EL (cell line): ENCODE data around the gene GPR176.

Experiments used
- DNase-seq: peaks from one replicate; pipeline ENCODE4 v3.0.0-alpha.2; 2016

Gene GPR176

GRCh38 chr15:39801641-39802309 lies 118.3 kb downstream of the GPR176 start:
- DNase-seq, result no peak

DNA sequence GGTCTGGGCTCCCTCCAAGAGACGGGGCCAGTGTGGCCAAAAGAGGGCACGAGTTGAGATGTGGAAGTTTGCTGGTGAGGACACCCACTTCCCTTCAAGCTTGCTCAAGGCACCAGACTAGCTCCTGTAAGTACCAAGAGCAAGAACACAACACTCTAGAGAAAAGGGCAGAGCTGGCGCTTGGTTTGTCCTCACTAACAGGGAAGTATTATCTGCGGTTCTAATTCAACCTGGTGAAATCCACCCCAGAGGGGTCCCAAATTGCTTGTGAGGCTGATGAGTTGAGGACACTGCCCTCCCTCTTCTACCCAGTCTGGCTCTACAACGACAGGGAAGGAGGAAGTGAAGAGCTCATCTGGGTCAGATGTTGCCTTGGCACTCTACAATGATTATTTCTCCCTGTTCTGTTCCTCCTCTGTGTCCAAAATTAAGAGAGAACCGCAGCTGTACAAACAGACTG lies 120.5 kb downstream of the GPR176 start:
- no peak for DNase-seq

DNA sequence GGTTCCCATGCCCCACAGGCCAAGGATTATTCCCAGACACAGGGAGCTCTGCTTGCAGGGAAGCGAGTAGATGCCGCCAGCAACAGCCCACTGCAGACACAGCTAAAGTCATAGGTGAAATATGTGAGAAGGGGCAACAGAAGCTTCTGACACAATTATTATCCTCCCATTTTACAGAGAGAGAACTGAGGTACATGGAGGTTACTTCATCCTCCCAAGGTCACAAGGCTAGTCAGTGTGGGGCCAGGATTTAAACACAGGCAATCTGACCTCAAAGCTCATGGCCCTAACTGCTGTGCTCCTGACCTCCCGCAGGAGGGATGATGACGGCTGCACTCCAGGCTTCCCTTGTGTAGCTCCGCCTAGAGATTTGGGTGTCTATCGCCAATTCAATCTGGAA lies 121.7 kb downstream of the GPR176 start:
- DNase-seq, result no peak

- no peak for DNase-seq
These were observed 122.7 kb downstream of the GPR176 start for GRCh38 chr15:39797407-39797806.

GRCh38 chr15:39796601-39797000 lies 123.5 kb downstream of the GPR176 start:
- no peak for DNase-seq

DNA sequence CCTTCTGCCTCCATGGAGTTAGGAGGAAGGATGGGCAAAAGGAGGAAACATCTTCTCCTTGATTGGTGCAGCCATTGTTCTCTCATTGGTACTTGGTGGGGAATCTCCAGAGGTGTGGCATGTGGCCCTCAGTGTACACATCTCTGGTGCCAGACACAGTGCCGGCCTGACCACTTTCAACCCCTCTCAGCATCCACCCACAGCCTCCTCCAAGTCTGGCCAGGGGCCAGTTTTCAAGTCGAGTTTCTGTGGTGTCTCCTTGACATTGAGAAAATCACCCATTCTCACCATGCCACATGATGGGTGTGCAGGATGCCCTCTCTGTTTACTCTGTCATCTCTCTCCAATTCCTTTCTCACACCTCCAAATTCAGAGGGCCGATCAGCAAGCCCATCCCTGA lies 124.6 kb downstream of the GPR176 start:
- DNase-seq, result no peak

DNA sequence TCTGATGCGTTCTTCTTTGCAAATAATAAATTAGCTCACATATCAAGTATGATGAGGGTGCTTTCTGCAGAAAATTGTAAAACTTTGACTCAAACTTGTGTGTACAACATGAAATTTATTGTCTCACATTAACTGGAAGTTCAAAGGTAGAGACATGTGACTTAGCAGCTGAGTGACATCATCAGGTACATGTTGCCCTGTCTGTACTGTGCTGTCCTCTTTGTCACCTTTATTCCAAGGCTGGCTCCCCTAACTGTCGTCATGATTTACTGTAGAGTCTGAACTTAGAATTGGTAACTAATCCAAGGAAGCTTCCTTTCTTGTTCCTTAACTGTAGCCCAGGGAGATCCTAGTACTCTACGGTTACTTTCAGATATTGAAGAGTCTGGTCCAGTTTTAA lies 125.1 kb downstream of the GPR176 start:
- DNase-seq, result no peak

- DNase-seq, result no peak
These were observed 126.1 kb downstream of the GPR176 start for GRCh38 chr15:39793923-39794322.

DNA sequence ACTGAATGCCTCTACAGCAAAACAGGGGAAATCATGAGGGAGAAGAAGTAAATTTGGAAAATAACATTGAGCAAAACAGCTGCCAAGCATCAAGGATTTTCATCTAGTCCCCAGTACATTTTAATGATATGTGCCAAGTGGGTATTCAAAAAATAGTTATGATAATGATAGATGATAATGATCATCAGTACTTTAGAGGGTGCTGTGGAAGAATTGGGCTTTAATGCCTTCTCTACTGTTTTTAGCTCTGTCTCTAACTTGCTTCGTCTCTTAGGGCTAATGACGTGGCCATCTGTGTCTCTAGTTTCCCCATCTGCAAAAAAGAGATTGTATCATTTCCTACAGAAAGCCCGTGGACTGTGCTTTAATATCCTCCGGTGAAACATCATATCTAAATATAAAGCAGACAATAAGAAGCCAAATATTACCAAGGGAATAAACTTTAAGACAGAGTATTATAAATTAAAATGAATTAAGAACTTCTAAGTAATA lies 127.2 kb downstream of the GPR176 start:
- DNase-seq, result no peak

DNA sequence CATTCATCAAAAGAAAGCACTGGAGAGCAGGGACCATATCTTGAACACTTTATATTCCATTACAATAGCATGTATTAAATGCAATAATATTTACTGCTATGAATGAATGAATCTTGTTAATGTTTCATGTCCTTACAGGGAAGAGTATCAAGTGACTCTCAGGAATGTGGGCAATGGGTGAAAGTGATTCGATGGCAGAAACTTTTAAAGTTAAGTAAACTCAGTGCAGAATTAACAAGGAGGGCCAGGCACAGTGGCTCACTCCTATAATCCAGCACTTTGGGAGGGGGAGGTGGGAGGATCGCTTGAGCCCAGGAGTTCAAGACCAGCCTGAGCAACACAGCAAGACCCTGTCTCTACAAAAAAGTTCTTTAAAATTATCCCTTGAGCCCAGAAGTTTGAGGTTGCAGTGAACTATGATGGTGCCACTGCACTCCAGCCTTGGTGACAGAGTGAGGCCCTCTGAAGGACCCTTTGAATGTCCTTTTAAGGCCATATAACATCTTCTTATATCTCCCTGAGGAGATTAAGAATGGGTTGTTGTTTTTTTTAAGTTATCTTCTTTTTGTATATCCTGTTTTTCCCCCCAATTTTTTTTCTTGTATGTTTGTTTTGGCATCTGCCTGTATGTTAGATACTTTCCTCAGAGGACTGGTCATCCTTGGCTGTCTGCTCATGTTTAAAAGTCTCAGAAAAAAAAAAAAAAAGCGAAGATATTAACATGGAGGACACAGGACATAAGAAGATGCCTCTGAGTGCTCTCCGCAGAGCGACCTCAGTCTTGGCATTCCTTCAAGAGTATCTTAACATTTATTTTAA lies 127.8 kb downstream of the GPR176 start:
- no peak for DNase-seq

- DNase-seq, result no peak
These were observed 130.3 kb downstream of the GPR176 start for GRCh38 chr15:39789736-39790135.

- peak; percentile 69 for DNase-seq
These were observed 131.1 kb downstream of the GPR176 start for GRCh38 chr15:39788800-39789565.

DNA sequence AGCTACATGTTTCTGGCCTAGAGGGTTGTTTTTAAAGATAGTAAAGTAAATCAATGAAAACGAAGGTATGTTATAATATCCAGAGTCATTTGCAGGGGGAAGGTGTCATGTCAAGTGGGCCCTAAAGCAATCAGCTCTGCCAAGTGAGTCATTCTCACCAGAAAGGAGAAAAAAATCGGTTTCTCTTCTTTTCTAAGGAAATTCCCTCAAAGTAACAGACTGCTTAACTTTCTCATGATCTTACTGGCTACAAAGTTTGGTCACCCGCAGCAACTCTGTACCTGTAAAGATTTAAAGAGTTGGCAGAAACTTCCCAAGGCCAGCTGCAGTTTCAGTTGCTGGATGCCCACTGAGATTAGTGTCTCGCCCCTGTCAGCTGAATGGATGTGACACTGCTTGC lies 132.0 kb downstream of the GPR176 start:
- DNase-seq, result peak; percentile 46

GRCh38 chr15:39787479-39787878 lies 132.6 kb downstream of the GPR176 start:
- no peak for DNase-seq

DNA sequence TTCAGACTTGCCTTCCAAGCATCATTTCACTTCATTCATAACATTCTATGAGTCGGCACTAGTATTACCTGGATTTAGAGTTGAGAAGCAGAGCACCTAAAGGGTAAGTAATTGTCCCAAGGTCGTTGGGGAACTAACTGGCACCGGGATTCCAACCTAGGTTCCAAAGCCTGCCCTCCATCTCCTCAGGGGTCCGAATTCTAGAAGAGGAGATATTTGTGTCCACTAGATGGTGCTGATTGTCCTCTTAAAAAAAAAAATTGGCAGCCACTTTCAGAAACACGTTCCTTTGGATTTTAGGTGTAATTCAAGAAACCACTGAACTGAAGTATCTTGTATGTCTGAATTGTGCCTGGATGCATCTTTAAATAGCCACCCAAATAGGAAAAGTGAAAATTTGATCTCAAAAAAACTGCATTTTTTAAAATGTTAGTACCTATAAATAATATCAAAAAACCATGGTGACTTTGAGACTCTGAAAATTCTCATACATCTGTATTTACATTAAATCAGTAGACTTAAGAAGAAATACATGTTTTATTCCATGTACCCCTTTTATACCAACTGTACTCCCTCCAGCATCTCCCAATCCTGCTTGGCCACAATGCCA lies 133.5 kb downstream of the GPR176 start:
- DNase-seq, result peak; percentile 72

GRCh38 chr15:39785841-39786240 lies 134.2 kb downstream of the GPR176 start:
- DNase-seq, result no peak

DNA sequence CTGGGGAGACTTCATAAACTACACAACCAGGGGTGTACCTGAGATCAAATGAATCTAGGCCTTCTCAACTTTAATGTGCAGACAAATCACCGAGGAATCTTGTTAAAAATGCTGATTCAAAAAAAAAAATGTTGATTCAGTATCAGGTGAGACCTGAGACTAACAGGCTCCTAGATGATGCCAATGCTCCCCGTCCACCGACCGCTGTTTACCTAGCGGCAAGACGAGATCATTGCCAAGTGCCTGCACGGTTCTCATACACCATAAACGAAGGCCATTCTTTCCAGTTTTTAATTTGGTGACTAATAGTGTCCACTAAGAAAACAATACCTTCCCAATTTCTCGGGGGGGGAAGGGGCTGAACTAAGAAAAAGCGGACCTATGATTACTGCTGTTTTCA lies 134.9 kb downstream of the GPR176 start:
- no peak for DNase-seq

DNA sequence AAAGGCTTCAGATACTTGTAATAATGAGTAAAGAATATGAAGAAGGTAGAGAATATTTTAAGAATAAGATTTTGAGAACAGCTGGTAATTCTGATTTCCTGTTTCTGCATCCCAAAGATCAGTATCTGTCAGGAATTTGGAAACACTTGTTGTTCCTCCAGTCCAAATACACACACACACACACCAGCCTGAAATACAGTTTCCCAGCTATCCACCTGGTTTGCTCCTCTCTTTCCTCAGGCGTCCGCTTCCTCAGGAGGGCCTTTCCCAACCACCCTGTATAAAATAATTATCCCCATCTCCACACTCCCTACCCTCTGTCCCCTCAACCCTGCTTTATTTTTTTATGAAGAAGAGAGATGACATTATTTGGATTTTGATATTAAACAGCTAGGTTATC lies 135.4 kb downstream of the GPR176 start:
- no peak for DNase-seq

- peak; percentile 47 for DNase-seq
These were observed 135.9 kb downstream of the GPR176 start for GRCh38 chr15:39784125-39784524.

GRCh38 chr15:39783244-39783820 lies 136.7 kb downstream of the GPR176 start:
- DNase-seq, result no peak

GRCh38 chr15:39782441-39783138 lies 137.5 kb downstream of the GPR176 start, which contains the start of gene FSIP1:
TSS of gene FSIP1 (minus strand) at chr15:39782841. CDS start at chr15:39776524, 6,317 bp downstream.
- peak; percentile 97 for DNase-seq

DNA sequence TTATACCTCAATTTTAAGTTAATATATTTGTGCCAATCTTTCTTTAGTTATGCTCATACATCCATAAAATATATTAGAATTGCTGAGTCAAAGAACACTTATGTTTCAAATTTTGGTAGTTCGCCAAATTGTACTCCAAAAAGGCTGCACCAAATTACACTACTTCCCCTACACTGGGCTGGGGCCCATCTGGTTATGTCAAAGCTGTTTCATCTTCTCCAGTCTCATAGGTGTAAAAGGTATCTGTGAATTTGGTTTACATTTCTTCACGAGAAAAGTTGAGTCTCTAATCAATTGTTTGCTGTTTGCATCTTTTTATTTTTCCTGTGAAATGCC lies 138.1 kb downstream of the GPR176 start:
- DNase-seq, result no peak
